Measurements from ENCODE around the gene CRLF1. TPM values are rescaled to one million over a fixed set of nuclear protein-coding genes. Genes with fewer than 3 reads are reported as not detected.

The CRLF1 gene
- total RNA-seq, 3 donors from 2014 or later (not counting 1 experiment from before 2014, with no cell fraction given): not detected

DNA sequence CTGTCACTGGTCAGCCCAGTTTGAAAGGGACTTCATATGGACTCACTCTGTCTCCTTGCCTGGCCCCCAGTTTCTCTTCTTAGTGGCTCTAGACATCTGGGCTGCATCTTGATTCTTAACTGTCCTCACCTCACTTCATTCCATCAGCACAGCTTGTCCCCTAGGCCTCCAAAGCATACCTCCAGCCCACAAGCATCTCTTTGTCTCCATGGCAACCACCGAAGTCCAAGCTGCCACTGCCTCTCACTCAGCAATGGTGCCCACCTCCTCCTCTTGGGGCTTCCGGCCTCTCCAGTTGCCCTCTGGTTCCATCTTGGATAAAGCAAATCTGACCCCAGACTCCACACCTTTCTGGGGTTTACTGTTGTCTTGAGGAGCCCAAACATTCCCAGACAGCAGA, 20.3 kb upstream of the CRLF1 start:
- Mint-ChIP-seq H3K4me3 (no peak overlapping the region), H3K9me3 (no peaks in the 10 kb centered on the region), H3K4me1 (no peaks in the 10 kb centered on the region), H3K36me3 (no peaks in the 10 kb centered on the region), H3K27me3 (ENCODE audit: low read depth in 2 of 2) (peaks cover 8 to 10% of the 10 kb centered on the region in 2 donors), H3K27ac (no peak overlapping the region)
- intact Hi-C loops (cut with micrococcal nuclease): no loop called here
- TF ChIP-seq, protein P1, sequence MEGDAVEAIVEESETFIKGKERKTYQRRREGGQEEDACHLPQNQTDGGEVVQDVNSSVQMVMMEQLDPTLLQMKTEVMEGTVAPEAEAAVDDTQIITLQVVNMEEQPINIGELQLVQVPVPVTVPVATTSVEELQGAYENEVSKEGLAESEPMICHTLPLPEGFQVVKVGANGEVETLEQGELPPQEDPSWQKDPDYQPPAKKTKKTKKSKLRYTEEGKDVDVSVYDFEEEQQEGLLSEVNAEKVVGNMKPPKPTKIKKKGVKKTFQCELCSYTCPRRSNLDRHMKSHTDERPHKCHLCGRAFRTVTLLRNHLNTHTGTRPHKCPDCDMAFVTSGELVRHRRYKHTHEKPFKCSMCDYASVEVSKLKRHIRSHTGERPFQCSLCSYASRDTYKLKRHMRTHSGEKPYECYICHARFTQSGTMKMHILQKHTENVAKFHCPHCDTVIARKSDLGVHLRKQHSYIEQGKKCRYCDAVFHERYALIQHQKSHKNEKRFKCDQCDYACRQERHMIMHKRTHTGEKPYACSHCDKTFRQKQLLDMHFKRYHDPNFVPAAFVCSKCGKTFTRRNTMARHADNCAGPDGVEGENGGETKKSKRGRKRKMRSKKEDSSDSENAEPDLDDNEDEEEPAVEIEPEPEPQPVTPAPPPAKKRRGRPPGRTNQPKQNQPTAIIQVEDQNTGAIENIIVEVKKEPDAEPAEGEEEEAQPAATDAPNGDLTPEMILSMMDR (IDR thresholded peaks at IDR 0.05): no peak
- DNase-seq: no peak
- no peak for ATAC-seq
- no peak overlapping the region for H3K4me3 ChIP-seq (ENCODE audit: low read length)
- H3K27ac ChIP-seq (ENCODE audit: low read length): no peak overlapping the region
- no peaks in the 10 kb centered on the region for H3K27me3 ChIP-seq (ENCODE audit: control insufficient read depth, insufficient read depth, low read length)
- WGBS (ENCODE audit: insufficient coverage): 76% methylated on average over 2 of the region's 2 CpGs
- no peaks in the 10 kb centered on the region for H3K4me1 ChIP-seq (ENCODE audit: control insufficient read depth, insufficient read depth, low read length)
- no peaks in the 10 kb centered on the region for H3K9me3 ChIP-seq (ENCODE audit: control insufficient read depth, insufficient read depth, low read length)
- no peaks in the 10 kb centered on the region for H3K36me3 ChIP-seq (ENCODE audit: control insufficient read depth, insufficient read depth, low read length)

DNA sequence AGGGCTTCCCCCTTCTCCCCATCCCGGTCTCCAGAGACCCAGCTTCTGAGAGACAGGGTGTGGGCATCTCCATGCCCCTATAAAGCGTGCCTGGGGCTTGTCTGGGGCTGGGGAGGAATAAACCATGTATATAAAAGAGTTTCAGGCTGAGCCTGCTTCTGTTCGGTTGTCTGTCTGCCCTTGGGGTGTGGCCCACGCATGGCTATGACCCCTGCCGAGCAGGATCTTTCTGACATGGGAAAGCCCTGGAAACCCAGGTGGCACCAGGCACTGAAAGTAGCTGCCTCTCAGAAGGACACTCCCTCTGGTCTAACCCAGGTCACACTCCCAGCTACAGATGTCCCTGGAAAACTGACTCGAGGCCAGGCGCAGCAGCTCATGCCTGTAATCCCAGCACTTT, 14.3 kb upstream of the CRLF1 start:
- Mint-ChIP-seq H3K9me3 (no peaks in the 10 kb centered on the region), H3K4me1 (no peaks in the 10 kb centered on the region), H3K27me3 (ENCODE audit: low read depth in 2 of 2) (peaks cover 0 to 5% of the 10 kb centered on the region in 2 donors), H3K36me3 (no peaks in the 10 kb centered on the region), H3K27ac (no peak overlapping the region), H3K4me3 (no peak overlapping the region)
- no peaks in the 10 kb centered on the region for H3K9me3 ChIP-seq (ENCODE audit: control insufficient read depth, insufficient read depth, low read length)
- intact Hi-C loops (cut with micrococcal nuclease): no loop called here
- 88% methylated on average over 6 of the region's 7 CpGs for WGBS (ENCODE audit: insufficient coverage)
- peaks cover 5% of the 10 kb centered on the region for H3K27me3 ChIP-seq (ENCODE audit: control insufficient read depth, insufficient read depth, low read length)
- no peak overlapping the region for H3K4me3 ChIP-seq (ENCODE audit: low read length)
- no peaks in the 10 kb centered on the region for H3K36me3 ChIP-seq (ENCODE audit: control insufficient read depth, insufficient read depth, low read length)
- H3K4me1 ChIP-seq (ENCODE audit: control insufficient read depth, insufficient read depth, low read length): no peaks in the 10 kb centered on the region
- no peak for DNase-seq
- H3K27ac ChIP-seq (ENCODE audit: low read length): no peak overlapping the region
- TF ChIP-seq, protein P1 (IDR thresholded peaks at IDR 0.05): no peak
- no peak for ATAC-seq

DNA sequence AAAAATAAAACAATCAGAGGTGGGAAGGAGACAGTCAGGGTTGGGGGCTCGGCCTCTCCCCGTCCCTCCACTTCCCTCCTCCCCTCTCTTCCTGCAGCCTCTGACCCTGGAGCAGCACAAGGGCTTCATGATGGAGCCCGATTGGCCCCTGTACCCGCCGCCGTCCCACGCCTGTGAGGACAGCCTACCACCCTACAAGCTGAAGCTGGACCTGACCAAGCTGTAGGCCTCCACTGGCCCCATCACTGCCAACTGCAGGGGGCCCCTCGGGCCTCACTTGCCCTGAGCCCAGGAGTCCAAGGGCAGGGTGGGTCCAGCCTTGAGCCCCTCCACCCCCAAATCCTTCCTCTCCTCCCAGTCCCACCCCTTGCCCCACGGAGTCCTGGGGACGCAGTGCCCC, 13.7 kb upstream of the CRLF1 start:
- TF ChIP-seq, protein P1 (IDR thresholded peaks at IDR 0.05): no peak
- intact Hi-C loops (cut with micrococcal nuclease): no loop called here
- Mint-ChIP-seq H3K9me3 (no peaks in the 10 kb centered on the region), H3K36me3 (no peaks in the 10 kb centered on the region), H3K4me1 (no peaks in the 10 kb centered on the region), H3K27ac (no peak overlapping the region), H3K27me3 (ENCODE audit: low read depth in 2 of 2) (peaks cover 3 to 8% of the 10 kb centered on the region in 2 donors), H3K4me3 (no peak overlapping the region)
- no peak overlapping the region for H3K27ac ChIP-seq (ENCODE audit: low read length)
- no peak overlapping the region for H3K4me3 ChIP-seq (ENCODE audit: low read length)
- H3K36me3 ChIP-seq (ENCODE audit: control insufficient read depth, insufficient read depth, low read length): no peaks in the 10 kb centered on the region
- no peaks in the 10 kb centered on the region for H3K9me3 ChIP-seq (ENCODE audit: control insufficient read depth, insufficient read depth, low read length)
- peaks cover 10% of the 10 kb centered on the region for H3K27me3 ChIP-seq (ENCODE audit: control insufficient read depth, insufficient read depth, low read length)
- H3K4me1 ChIP-seq (ENCODE audit: control insufficient read depth, insufficient read depth, low read length): no peaks in the 10 kb centered on the region
- 94% methylated on average over 10 of the region's 10 CpGs for WGBS (ENCODE audit: insufficient coverage)
- no peak for ATAC-seq
- no peak for DNase-seq

DNA sequence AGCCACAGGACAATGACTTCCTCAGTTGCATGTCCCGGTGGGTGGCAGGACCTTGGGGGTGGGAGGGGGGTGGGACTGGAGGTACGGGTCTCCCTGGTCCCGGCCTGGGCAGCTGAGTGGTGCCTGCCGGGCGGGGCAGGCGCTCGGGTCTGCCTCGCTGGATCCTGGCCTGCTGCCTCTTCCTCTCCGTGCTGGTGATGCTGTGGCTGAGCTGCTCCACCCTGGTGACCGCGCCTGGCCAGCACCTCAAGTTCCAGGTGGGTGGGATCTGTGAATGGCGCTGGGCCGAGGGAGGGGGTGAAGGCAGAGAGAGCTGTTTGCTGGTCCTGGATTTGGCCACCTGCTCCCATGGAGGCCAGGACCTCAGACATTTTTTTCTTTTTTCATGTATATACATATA, 11.6 kb upstream of the CRLF1 start:
- Histone ChIP-seq H3K27me3 (ENCODE audit: control insufficient read depth, insufficient read depth, low read length) (peaks cover 20% of the 10 kb centered on the region), H3K36me3 (ENCODE audit: control insufficient read depth, insufficient read depth, low read length) (no peaks in the 10 kb centered on the region), H3K4me3 (ENCODE audit: low read length) (no peak overlapping the region), H3K9me3 (ENCODE audit: control insufficient read depth, insufficient read depth, low read length) (no peaks in the 10 kb centered on the region), H3K27ac (ENCODE audit: low read length) (no peak overlapping the region), H3K4me1 (ENCODE audit: control insufficient read depth, insufficient read depth, low read length) (peaks cover 3% of the 10 kb centered on the region)
- Mint-ChIP-seq H3K27ac (no peak overlapping the region), H3K9me3 (no peaks in the 10 kb centered on the region), H3K4me3 (no peak overlapping the region), H3K4me1 (peaks cover 0 to 8% of the 10 kb centered on the region in 2 donors), H3K27me3 (ENCODE audit: low read depth in 2 of 2) (peaks cover 14 to 27% of the 10 kb centered on the region in 2 donors), H3K36me3 (no peaks in the 10 kb centered on the region)
- DNase-seq (no peak), ATAC-seq (no peak)
- 96% methylated on average over 12 of the region's 13 CpGs for WGBS (ENCODE audit: insufficient coverage)
- TF ChIP-seq, protein P1 (IDR thresholded peaks at IDR 0.05): no peak
- intact Hi-C loops (cut with micrococcal nuclease): no loop called here

Measured in natural killer cell (primary cell).